HEK293 (cell line): ENCODE measurements around the gene GNB5.

Experiments used
- HOXA7 ChIP-seq: sonication (generic); formaldehyde crosslinking; IDR thresholded peaks from 2 replicates; pipeline ENCODE4 v1.8.1; 2022; ENCODE audit warnings: missing genetic modification reagents, borderline replicate concordance
- YY1 ChIP-seq: fragments of 450-650 bp; formaldehyde crosslinking; IDR thresholded peaks from 2 replicates; pipeline ENCODE4 v1.5.1; 2018; ENCODE audit warnings: missing biosample characterization, missing genetic modification characterization
- ZBTB1 ChIP-seq: fragments of 450-650 bp; formaldehyde crosslinking; IDR thresholded peaks from 2 replicates; pipeline ENCODE4 v1.5.1; 2016; ENCODE audit warnings: missing biosample characterization, missing genetic modification characterization
- ZBTB17 ChIP-seq: fragments of 450-650 bp; formaldehyde crosslinking; IDR thresholded peaks from 2 replicates; pipeline ENCODE4 v1.5.1; 2016; ENCODE audit warnings: missing biosample characterization, missing genetic modification characterization
- ZNF138 ChIP-seq: fragments of 450-650 bp; formaldehyde crosslinking; IDR thresholded peaks from 2 replicates; pipeline ENCODE4 v1.5.1; 2016; ENCODE audit warnings: missing biosample characterization, missing genetic modification characterization, borderline replicate concordance
- ZNF140 ChIP-seq: fragments of 450-650 bp; formaldehyde crosslinking; IDR thresholded peaks from 2 replicates; pipeline ENCODE4 v1.5.1; 2016; ENCODE audit warnings: missing biosample characterization, missing genetic modification characterization
- ZNF175 ChIP-seq: fragments of 450-650 bp; formaldehyde crosslinking; IDR thresholded peaks from 2 replicates; pipeline ENCODE4 v1.5.1; 2016; ENCODE audit warnings: missing biosample characterization, missing genetic modification characterization
- ZNF555 ChIP-seq: fragments of 450-650 bp; formaldehyde crosslinking; conservative IDR thresholded peaks from 2 replicates; pipeline ENCODE4 v1.5.1; 2017; ENCODE audit warnings: missing biosample characterization, mild to moderate bottlenecking, missing genetic modification characterization, inconsistent platforms
- ZNF792 ChIP-seq: fragments of 450-650 bp; formaldehyde crosslinking; IDR thresholded peaks from 2 replicates; pipeline ENCODE4 v1.5.1; 2016; ENCODE audit warnings: missing biosample characterization, missing genetic modification characterization
- TF ChIP-seq, protein P1 (sequence below): fragments of 450-650 bp; formaldehyde crosslinking; IDR thresholded peaks from 2 replicates; pipeline ENCODE4 v1.5.1; 2016; ENCODE audit warnings: missing biosample characterization, missing genetic modification characterization
- TF ChIP-seq, protein P2 (sequence below): fragments of 450-650 bp; formaldehyde crosslinking; IDR thresholded peaks from 2 replicates; pipeline ENCODE4 v1.5.1; 2016; ENCODE audit warnings: missing biosample characterization, missing genetic modification characterization
- TF ChIP-seq, protein P3 (sequence below): fragments of 450-650 bp; formaldehyde crosslinking; IDR thresholded peaks from 2 replicates; pipeline ENCODE4 v1.5.1; 2016; ENCODE audit warnings: missing biosample characterization, missing genetic modification characterization, low read depth
- TF ChIP-seq, protein P4 (sequence below): fragments of 450-650 bp; formaldehyde crosslinking; IDR thresholded peaks from 2 replicates; pipeline ENCODE4 v1.5.1; 2016; ENCODE audit warnings: missing biosample characterization, missing genetic modification characterization
- TF ChIP-seq, protein P5 (sequence below): IDR thresholded peaks from 2 replicates; pipeline ENCODE4 v1.6.1; 2011; ENCODE audit warnings: mild to moderate bottlenecking, low read depth, low read length, borderline replicate concordance

DNA sequence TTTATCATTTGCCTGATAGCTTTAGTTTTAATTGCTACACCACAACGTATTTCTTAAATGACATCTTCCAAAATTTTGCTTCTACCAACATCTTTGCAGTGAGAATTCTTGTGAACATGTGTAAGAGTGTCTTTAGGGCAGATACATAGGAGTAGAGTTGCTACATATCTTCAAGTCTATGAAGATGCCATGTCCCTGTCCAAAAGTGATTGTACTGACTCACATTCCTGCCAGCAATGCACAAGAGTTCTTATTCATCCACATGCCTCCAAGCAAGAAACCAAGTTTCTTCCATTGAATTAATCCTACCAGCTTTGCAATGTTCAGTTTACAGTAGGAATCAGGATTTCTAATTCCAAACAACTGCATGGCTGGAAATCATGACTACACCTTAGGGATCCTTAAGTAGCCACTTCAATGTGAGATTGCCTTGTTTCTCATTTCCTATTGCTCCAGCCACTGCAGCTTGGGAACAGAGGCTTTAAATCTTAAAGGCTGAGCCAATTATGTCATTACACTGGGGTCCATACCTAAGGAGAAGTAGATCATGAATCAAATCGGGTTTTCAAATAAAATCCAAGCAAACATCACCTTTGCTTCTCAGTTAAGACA, 123.1 kb downstream of the GNB5 start:
- TF ChIP-seq HOXA7 (CRISPR knock-in tag) = no peak
- no peak for TF ChIP-seq ZNF140 (tag by site-specific recombination)
- TF ChIP-seq, protein P1, sequence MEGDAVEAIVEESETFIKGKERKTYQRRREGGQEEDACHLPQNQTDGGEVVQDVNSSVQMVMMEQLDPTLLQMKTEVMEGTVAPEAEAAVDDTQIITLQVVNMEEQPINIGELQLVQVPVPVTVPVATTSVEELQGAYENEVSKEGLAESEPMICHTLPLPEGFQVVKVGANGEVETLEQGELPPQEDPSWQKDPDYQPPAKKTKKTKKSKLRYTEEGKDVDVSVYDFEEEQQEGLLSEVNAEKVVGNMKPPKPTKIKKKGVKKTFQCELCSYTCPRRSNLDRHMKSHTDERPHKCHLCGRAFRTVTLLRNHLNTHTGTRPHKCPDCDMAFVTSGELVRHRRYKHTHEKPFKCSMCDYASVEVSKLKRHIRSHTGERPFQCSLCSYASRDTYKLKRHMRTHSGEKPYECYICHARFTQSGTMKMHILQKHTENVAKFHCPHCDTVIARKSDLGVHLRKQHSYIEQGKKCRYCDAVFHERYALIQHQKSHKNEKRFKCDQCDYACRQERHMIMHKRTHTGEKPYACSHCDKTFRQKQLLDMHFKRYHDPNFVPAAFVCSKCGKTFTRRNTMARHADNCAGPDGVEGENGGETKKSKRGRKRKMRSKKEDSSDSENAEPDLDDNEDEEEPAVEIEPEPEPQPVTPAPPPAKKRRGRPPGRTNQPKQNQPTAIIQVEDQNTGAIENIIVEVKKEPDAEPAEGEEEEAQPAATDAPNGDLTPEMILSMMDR (tag by site-specific recombination) = no peak
- TF ChIP-seq ZNF138 (tag by site-specific recombination) = no peak
- TF ChIP-seq, protein P2, sequence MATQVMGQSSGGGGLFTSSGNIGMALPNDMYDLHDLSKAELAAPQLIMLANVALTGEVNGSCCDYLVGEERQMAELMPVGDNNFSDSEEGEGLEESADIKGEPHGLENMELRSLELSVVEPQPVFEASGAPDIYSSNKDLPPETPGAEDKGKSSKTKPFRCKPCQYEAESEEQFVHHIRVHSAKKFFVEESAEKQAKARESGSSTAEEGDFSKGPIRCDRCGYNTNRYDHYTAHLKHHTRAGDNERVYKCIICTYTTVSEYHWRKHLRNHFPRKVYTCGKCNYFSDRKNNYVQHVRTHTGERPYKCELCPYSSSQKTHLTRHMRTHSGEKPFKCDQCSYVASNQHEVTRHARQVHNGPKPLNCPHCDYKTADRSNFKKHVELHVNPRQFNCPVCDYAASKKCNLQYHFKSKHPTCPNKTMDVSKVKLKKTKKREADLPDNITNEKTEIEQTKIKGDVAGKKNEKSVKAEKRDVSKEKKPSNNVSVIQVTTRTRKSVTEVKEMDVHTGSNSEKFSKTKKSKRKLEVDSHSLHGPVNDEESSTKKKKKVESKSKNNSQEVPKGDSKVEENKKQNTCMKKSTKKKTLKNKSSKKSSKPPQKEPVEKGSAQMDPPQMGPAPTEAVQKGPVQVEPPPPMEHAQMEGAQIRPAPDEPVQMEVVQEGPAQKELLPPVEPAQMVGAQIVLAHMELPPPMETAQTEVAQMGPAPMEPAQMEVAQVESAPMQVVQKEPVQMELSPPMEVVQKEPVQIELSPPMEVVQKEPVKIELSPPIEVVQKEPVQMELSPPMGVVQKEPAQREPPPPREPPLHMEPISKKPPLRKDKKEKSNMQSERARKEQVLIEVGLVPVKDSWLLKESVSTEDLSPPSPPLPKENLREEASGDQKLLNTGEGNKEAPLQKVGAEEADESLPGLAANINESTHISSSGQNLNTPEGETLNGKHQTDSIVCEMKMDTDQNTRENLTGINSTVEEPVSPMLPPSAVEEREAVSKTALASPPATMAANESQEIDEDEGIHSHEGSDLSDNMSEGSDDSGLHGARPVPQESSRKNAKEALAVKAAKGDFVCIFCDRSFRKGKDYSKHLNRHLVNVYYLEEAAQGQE (tag by site-specific recombination) = no peak
- TF ChIP-seq, protein P3, sequence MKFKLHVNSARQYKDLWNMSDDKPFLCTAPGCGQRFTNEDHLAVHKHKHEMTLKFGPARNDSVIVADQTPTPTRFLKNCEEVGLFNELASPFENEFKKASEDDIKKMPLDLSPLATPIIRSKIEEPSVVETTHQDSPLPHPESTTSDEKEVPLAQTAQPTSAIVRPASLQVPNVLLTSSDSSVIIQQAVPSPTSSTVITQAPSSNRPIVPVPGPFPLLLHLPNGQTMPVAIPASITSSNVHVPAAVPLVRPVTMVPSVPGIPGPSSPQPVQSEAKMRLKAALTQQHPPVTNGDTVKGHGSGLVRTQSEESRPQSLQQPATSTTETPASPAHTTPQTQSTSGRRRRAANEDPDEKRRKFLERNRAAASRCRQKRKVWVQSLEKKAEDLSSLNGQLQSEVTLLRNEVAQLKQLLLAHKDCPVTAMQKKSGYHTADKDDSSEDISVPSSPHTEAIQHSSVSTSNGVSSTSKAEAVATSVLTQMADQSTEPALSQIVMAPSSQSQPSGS (tag by site-specific recombination) = no peak
- no peak for TF ChIP-seq ZNF175
- TF ChIP-seq YY1 (tag by site-specific recombination) = no peak
- TF ChIP-seq, protein P4, sequence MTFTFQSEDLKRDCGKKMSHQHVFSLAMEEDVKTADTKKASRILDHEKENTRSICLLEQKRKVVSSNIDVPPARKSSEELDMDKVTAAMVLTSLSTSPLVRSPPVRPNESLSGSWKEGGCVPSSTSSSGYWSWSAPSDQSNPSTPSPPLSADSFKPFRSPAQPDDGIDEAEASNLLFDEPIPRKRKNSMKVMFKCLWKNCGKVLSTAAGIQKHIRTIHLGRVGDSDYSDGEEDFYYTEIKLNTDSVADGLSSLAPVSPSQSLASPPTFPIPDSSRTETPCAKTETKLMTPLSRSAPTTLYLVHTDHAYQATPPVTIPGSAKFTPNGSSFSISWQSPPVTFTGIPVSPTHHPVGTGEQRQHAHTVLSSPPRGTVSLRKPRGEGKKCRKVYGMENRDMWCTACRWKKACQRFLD = no peak
- TF ChIP-seq, protein P5, sequence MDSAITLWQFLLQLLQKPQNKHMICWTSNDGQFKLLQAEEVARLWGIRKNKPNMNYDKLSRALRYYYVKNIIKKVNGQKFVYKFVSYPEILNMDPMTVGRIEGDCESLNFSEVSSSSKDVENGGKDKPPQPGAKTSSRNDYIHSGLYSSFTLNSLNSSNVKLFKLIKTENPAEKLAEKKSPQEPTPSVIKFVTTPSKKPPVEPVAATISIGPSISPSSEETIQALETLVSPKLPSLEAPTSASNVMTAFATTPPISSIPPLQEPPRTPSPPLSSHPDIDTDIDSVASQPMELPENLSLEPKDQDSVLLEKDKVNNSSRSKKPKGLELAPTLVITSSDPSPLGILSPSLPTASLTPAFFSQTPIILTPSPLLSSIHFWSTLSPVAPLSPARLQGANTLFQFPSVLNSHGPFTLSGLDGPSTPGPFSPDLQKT = no peak
- TF ChIP-seq ZNF555 (tag by site-specific recombination) = no peak
- TF ChIP-seq ZNF792 (tag by site-specific recombination) = no peak
- no peak for TF ChIP-seq ZBTB17 (tag by site-specific recombination)
- no peak for TF ChIP-seq ZBTB1
